Neural progenitor cell (in vitro differentiated cells): ENCODE data around the gene CHST9.
"Not testable (repeated sequence)": the region's sequence is repeated elsewhere in the genome, so short reads cannot be mapped to it uniquely, and the experiment has no call there.

Experiments
- EZH2 ChIP-seq: fragments of 200-600 bp; sonication (generic); IDR thresholded peaks from 2 replicates; pipeline ENCODE4 v1.6.1; 2017; ENCODE audit warnings: antibody characterized with exemption, mild to moderate bottlenecking, moderate library complexity
- EZH2phosphoT487 ChIP-seq: fragments of 200-600 bp; sonication (generic); IDR thresholded peaks from 2 replicates; pipeline ENCODE4 v1.6.1; 2017; ENCODE audit warnings: antibody characterized with exemption
- TF ChIP-seq, protein P1 (sequence below): fragments of 200-600 bp; sonication (generic); IDR thresholded peaks from 2 replicates; pipeline ENCODE4 v1.5.1; 2017; ENCODE audit warnings: antibody characterized with exemption, mild to moderate bottlenecking

DNA sequence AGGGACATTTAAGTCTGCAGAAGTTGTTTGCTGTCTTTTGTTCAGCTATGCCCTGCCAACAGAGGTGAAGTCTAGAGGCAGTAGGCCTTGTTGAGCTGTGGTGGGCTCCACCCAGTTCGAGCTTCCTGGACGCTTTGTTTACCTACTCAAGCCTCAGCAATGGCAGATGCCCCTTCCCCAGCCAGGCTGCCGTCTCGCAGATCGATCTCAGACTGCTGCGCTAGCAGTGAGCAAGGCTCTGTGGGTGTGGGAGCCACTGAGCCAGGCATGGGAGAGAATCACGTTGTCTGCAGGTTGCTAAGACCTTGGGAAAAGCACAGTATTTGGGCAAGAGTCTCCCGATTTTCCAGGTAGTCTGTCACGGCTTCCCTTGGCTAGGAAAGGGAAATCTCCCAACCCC, 91.8 kb downstream of the CHST9 start:
- TF ChIP-seq, protein P1, sequence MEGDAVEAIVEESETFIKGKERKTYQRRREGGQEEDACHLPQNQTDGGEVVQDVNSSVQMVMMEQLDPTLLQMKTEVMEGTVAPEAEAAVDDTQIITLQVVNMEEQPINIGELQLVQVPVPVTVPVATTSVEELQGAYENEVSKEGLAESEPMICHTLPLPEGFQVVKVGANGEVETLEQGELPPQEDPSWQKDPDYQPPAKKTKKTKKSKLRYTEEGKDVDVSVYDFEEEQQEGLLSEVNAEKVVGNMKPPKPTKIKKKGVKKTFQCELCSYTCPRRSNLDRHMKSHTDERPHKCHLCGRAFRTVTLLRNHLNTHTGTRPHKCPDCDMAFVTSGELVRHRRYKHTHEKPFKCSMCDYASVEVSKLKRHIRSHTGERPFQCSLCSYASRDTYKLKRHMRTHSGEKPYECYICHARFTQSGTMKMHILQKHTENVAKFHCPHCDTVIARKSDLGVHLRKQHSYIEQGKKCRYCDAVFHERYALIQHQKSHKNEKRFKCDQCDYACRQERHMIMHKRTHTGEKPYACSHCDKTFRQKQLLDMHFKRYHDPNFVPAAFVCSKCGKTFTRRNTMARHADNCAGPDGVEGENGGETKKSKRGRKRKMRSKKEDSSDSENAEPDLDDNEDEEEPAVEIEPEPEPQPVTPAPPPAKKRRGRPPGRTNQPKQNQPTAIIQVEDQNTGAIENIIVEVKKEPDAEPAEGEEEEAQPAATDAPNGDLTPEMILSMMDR, result not testable (repeated sequence)
- TF ChIP-seq EZH2, EZH2phosphoT487: not testable (repeated sequence)
